ENCODE measurements around the gene NKAIN4. TPM values are rescaled to one million over a fixed set of nuclear protein-coding genes. Genes with fewer than 3 reads are reported as not detected.

The NKAIN4 gene
- total RNA-seq, 2 experiments from 2014 or later: not detected

- no peaks in the 10 kb centered on the region for H3K4me1 ChIP-seq (ENCODE audit: insufficient read depth, low read length, poor library complexity, severe bottlenecking)
- POLR2A ChIA-PET: no interaction called here
Measured at GRCh38 chr20:63295018-63295417, 40.8 kb upstream of the NKAIN4 start.

GRCh38 chr20:63294536-63294900 lies 40.3 kb upstream of the NKAIN4 start:
- H3K4me3 ChIP-seq (ENCODE audit: low read depth, low read length, poor library complexity, severe bottlenecking): no peak overlapping the region
- ChIA-PET POLR2A (no interaction called here), CTCF (ENCODE audit: unreplicated experiment) (no interaction called here)
- no peaks in the 10 kb centered on the region for H3K36me3 ChIP-seq (ENCODE audit: insufficient read depth, low read length)
- no peak overlapping the region for H3K4me2 ChIP-seq (ENCODE audit: low read length)
- no TSS peak for BruUV-seq (replicated peaks)
- TF ChIP-seq CTCF (conservative IDR thresholded peaks at IDR 0.05; ENCODE audit: low read length) (no peak), EZH2phosphoT487 (IDR thresholded peaks at IDR 0.05; ENCODE audit: borderline replicate concordance, low read depth, low read length) (no peak)
- no peaks in the 10 kb centered on the region for H3K9me2 ChIP-seq (ENCODE audit: insufficient read depth, low read length)
- intact Hi-C loops (cut with micrococcal nuclease; ENCODE audit: unreplicated experiment): no loop called here
- no peaks in the 10 kb centered on the region for H3K9me3 ChIP-seq (ENCODE audit: low read length)
- no peak overlapping the region for H3K27ac ChIP-seq (ENCODE audit: low read depth, low read length, poor library complexity, severe bottlenecking)
- H3K79me2 ChIP-seq (ENCODE audit: insufficient read depth, low read depth, low read length): no peaks in the 10 kb centered on the region
- no peaks in the 10 kb centered on the region for H4K20me1 ChIP-seq (ENCODE audit: insufficient read depth, low read length)
- no peaks in the 10 kb centered on the region for H3K4me1 ChIP-seq (ENCODE audit: insufficient read depth, low read length, poor library complexity, severe bottlenecking)
- no peak for DNase-seq (ENCODE audit: low spot score)
- H2AFZ ChIP-seq (ENCODE audit: low read length): no peak overlapping the region

More at GRCh38 chr20:63295018-63295417, 40.8 kb upstream of the NKAIN4 start:
- Histone ChIP-seq H3K79me2 (ENCODE audit: insufficient read depth, low read depth, low read length) (no peaks in the 10 kb centered on the region), H2AFZ (ENCODE audit: low read length) (no peak overlapping the region), H3K9me3 (ENCODE audit: low read length) (no peaks in the 10 kb centered on the region), H3K4me3 (ENCODE audit: low read depth, low read length, poor library complexity, severe bottlenecking) (no peak overlapping the region), H3K4me2 (ENCODE audit: low read length) (no peak overlapping the region), H3K27ac (ENCODE audit: low read depth, low read length, poor library complexity, severe bottlenecking) (no peak overlapping the region), H3K9me2 (ENCODE audit: insufficient read depth, low read length) (no peaks in the 10 kb centered on the region), H4K20me1 (ENCODE audit: insufficient read depth, low read length) (no peaks in the 10 kb centered on the region), H3K36me3 (ENCODE audit: insufficient read depth, low read length) (no peaks in the 10 kb centered on the region)
- TF ChIP-seq CTCF (conservative IDR thresholded peaks at IDR 0.05; ENCODE audit: low read length) (no peak), EZH2phosphoT487 (IDR thresholded peaks at IDR 0.05; ENCODE audit: borderline replicate concordance, low read depth, low read length) (no peak)
- no TSS peak for BruUV-seq (replicated peaks)
- CTCF ChIA-PET (ENCODE audit: unreplicated experiment): no interaction called here
- intact Hi-C loops (cut with micrococcal nuclease; ENCODE audit: unreplicated experiment): no loop called here
- no peak for DNase-seq (ENCODE audit: low spot score)

DNA sequence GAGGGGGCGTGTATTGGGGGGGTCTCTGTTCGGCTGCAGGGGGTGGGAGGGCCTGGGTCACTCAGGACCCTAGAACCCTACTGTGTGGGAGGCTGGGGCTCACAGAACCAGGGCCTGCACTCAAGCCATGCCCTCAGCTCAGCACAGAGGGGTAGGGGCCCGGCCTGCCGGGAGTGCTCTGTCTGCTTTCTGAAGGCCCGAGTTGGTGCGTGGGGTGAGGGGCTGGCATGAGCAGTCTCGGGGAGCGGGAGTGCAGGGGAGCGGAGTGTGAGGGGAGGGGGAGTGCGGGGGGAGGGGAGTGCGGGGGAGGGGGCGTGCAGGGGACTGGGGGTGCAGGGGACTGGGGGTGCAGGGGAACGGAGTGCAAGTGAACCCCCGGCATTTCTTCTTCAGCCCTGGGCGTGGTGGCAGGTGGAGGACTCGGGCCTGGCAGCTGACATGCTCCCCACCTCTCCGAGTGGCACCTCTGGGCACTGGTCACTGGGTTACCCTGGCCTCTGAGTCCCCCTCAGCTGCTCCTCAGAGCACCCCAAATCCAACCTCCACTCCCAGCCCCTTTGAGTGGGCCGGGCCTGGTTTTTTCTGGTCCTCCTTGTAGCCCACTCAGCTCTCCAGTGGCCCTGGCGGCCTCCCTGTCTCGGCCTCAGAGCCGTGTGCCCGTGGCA lies 39.7 kb upstream of the NKAIN4 start:
- CTCF ChIA-PET (ENCODE audit: unreplicated experiment): interaction anchor here (1.1 kb wide), 1 partner anchor 70 kb away, joined by 3 read pairs; no protein-coding TSS in a partner anchor
- Histone ChIP-seq H3K79me2 (ENCODE audit: insufficient read depth, low read depth, low read length) (no peaks in the 10 kb centered on the region), H3K36me3 (ENCODE audit: insufficient read depth, low read length) (0 out of 2 replicates have a peak, but pooled peaks cover under 1% of the 10 kb centered on the region), H4K20me1 (ENCODE audit: insufficient read depth, low read length) (no peaks in the 10 kb centered on the region), H3K4me1 (ENCODE audit: insufficient read depth, low read length, poor library complexity, severe bottlenecking) (no peaks in the 10 kb centered on the region), H2AFZ (ENCODE audit: low read length) (no peak overlapping the region), H3K4me2 (ENCODE audit: low read length) (no peak overlapping the region), H3K9me3 (ENCODE audit: low read length) (no peaks in the 10 kb centered on the region), H3K9me2 (ENCODE audit: insufficient read depth, low read length) (no peaks in the 10 kb centered on the region), H3K4me3 (ENCODE audit: low read depth, low read length, poor library complexity, severe bottlenecking) (no peak overlapping the region), H3K27ac (ENCODE audit: low read depth, low read length, poor library complexity, severe bottlenecking) (no peak overlapping the region)
- no peak for DNase-seq (ENCODE audit: low spot score)
- POLR2A ChIA-PET: interaction anchor here (0.6 kb wide), 1 partner anchor 250 kb away, joined by 3 read pairs; no protein-coding TSS in a partner anchor
- no TSS peak for BruUV-seq (replicated peaks)
- intact Hi-C loops (cut with micrococcal nuclease; ENCODE audit: unreplicated experiment): no loop called here
- no peak for TF ChIP-seq CTCF (conservative IDR thresholded peaks at IDR 0.05; ENCODE audit: low read length)
- TF ChIP-seq EZH2phosphoT487 (IDR thresholded peaks at IDR 0.05; ENCODE audit: borderline replicate concordance, low read depth, low read length): no peak

Data from OCI-LY7 (cell line).